CD14-positive monocyte (primary cell): ENCODE results near the gene DOK4. TPM values are rescaled to one million over a fixed set of nuclear protein-coding genes. Genes with fewer than 3 reads are reported as not detected.

Source experiments
- DNase-seq, 3 donors: peaks; one replicate each; pipeline ENCODE4 v3.0.0-alpha.2; 2011 to 2022
- H2AFZ ChIP-seq: 2 replicates; pipeline ENCODE4 v1.6.0; 2012; ENCODE audit warnings: mild to moderate bottlenecking, low read depth, low read length, inconsistent platforms; ENCODE audit not compliant: insufficient read depth, poor library complexity, severe bottlenecking
- H3K27ac ChIP-seq, 2 donors: 1 replicate in 1 of 2; 2 replicates in 1 of 2; pipeline ENCODE4 v1.5.1; 2012 to 2013; ENCODE audit warnings: low read length in 2 of 2, control low read depth in 1 of 2, inconsistent platforms in 1 of 2, low read depth in 1 of 2, mild to moderate bottlenecking in 1 of 2
- H3K27me3 ChIP-seq, 2 donors: one replicate each; pipeline versions ENCODE4 v1.6.0 to v1.6.1; 2011 to 2013; ENCODE audit warnings: low read length in 2 of 2; ENCODE audit not compliant: control insufficient read depth in 2 of 2, insufficient read depth in 2 of 2
- H3K36me3 ChIP-seq, 2 donors: replicated peaks in 1 of 2; 1 replicate in 1 of 2; 2 replicates in 1 of 2; pipeline versions ENCODE4 v1.5.1 to v1.6.1; 2012 to 2013; ENCODE audit warnings: low read length in 2 of 2, control low read depth in 1 of 2, inconsistent platforms in 1 of 2, mild to moderate bottlenecking in 1 of 2; ENCODE audit not compliant: insufficient read depth in 2 of 2, control insufficient read depth in 1 of 2
- H3K4me1 ChIP-seq, 2 donors: 1 replicate in 1 of 2; 2 replicates in 1 of 2; pipeline versions ENCODE4 v1.5.1 to v1.6.1; 2012 to 2013; ENCODE audit warnings: low read length in 2 of 2, control low read depth in 1 of 2, inconsistent platforms in 1 of 2, mild to moderate bottlenecking in 1 of 2, moderate library complexity in 1 of 2; ENCODE audit not compliant: insufficient read depth in 2 of 2, control insufficient read depth in 1 of 2
- H3K4me2 ChIP-seq: replicated peaks from 2 replicates; pipeline ENCODE3; 2012; ENCODE audit warnings: low read length, moderate library complexity, mild to moderate bottlenecking; ENCODE audit not compliant: poor library complexity, severe bottlenecking; ENCODE audit errors: extremely low read depth
- H3K4me3 ChIP-seq, 3 experiments: fragments of 200-600 bp in 1 of 3; sonication (generic) in 1 of 3; replicated peaks in 1 of 3; 1 replicate in 2 of 3; 2 replicates in 1 of 3; pipeline ENCODE4 v1.5.1; 2011 to 2013; ENCODE audit warnings: low read length in 3 of 3, mild to moderate bottlenecking in 3 of 3, control low read depth in 2 of 3, low read depth in 2 of 3, inconsistent platforms in 1 of 3, moderate library complexity in 1 of 3
- H3K79me2 ChIP-seq: 2 replicates; pipeline ENCODE4 v1.6.0; 2012; ENCODE audit warnings: mild to moderate bottlenecking, control low read depth, inconsistent platforms, low read length, moderate library complexity; ENCODE audit not compliant: insufficient read depth
- H3K9ac ChIP-seq: 2 replicates; pipeline ENCODE4 v1.6.0; 2017; ENCODE audit warnings: low read length, mild to moderate bottlenecking; ENCODE audit not compliant: insufficient read depth, poor library complexity, severe bottlenecking
- H3K9me3 ChIP-seq, 2 donors: replicated peaks in 1 of 2; 1 replicate in 1 of 2; 2 replicates in 1 of 2; pipeline versions ENCODE4 v1.5.1 to v1.6.1; 2012 to 2013; ENCODE audit warnings: low read length in 2 of 2, control low read depth in 1 of 2; ENCODE audit not compliant: control insufficient read depth in 1 of 2, insufficient read depth in 1 of 2
- H4K20me1 ChIP-seq: 2 replicates; pipeline ENCODE4 v1.6.0; 2012; ENCODE audit warnings: mild to moderate bottlenecking, low read length, control low read depth, moderate library complexity; ENCODE audit not compliant: insufficient read depth
- H3K27ac Mint-ChIP-seq, 7 donors: one replicate each; pipeline ENCODE4 v1.8.0; 2020; ENCODE audit warnings: mild to moderate bottlenecking in 7 of 7, mixed read lengths in 7 of 7, moderate library complexity in 6 of 7, inconsistent platforms in 2 of 7
- H3K27me3 Mint-ChIP-seq, 3 donors: one replicate each; pipeline ENCODE4 v1.8.0; 2021 to 2022; ENCODE audit warnings: low read depth in 3 of 3, mild to moderate bottlenecking in 3 of 3, mixed read lengths in 3 of 3, moderate library complexity in 3 of 3, inconsistent platforms in 1 of 3
- H3K36me3 Mint-ChIP-seq, 2 donors: one replicate each; pipeline ENCODE4 v1.8.0; 2020; ENCODE audit warnings: mixed read lengths in 2 of 2, inconsistent platforms in 1 of 2, mild to moderate bottlenecking in 1 of 2
- H3K4me1 Mint-ChIP-seq: one replicate; pipeline ENCODE4 v1.8.0; 2020; ENCODE audit warnings: mild to moderate bottlenecking, mixed read lengths
- H3K4me3 Mint-ChIP-seq, 2 donors: one replicate each; pipeline ENCODE4 v1.8.0; 2020; ENCODE audit warnings: mild to moderate bottlenecking in 2 of 2, mixed read lengths in 2 of 2, moderate library complexity in 1 of 2
- H3K9me3 Mint-ChIP-seq, 7 donors: one replicate each; pipeline ENCODE4 v1.8.0; 2020 to 2022; ENCODE audit warnings: mixed read lengths in 7 of 7, mild to moderate bottlenecking in 6 of 7, moderate library complexity in 6 of 7, inconsistent platforms in 2 of 7
- WGBS: methylation state at CpG from one replicate; pipeline ENCODE4 v1.1.5; 2013; ENCODE audit warnings: missing lambda C conversion rate; ENCODE audit not compliant: insufficient coverage; 5-methylcytosine and 5-hydroxymethylcytosine counted together
- intact Hi-C, 2 donors: fragments of 100-400 bp; cut with micrococcal nuclease; formaldehyde crosslinking; loops; one replicate each; pipeline versions ENCODE4 v1.15.0 to v1.15.1; 2023
- polyA plus RNA-seq, 3 donors: library from polyadenylated mRNA; depleted of rRNA in 1 of 3; unstranded in 2 of 3; stranded (reverse) in 1 of 3; fragments of 300-500 nt in 2 of 3; fragments of >200 nt in 1 of 3; fragmentation: Illumina TruSeq in 2 of 3; gene quantifications; 1 replicate in 2 of 3; 2 replicates in 1 of 3; pipeline ENCODE4 v1.2.3, GENCODE V29; 2012 to 2021
- TF ChIP-seq, protein P1 (sequence below): fragments of 200-600 bp; IDR thresholded peaks from one replicate; pipeline ENCODE4 v1.8.0; 2022; ENCODE audit warnings: antibody characterized with exemption, mild to moderate bottlenecking

The DOK4 gene
- polyA plus RNA-seq, 3 donors = 0.09 to 0.17 TPM; not detected in 1

DNA sequence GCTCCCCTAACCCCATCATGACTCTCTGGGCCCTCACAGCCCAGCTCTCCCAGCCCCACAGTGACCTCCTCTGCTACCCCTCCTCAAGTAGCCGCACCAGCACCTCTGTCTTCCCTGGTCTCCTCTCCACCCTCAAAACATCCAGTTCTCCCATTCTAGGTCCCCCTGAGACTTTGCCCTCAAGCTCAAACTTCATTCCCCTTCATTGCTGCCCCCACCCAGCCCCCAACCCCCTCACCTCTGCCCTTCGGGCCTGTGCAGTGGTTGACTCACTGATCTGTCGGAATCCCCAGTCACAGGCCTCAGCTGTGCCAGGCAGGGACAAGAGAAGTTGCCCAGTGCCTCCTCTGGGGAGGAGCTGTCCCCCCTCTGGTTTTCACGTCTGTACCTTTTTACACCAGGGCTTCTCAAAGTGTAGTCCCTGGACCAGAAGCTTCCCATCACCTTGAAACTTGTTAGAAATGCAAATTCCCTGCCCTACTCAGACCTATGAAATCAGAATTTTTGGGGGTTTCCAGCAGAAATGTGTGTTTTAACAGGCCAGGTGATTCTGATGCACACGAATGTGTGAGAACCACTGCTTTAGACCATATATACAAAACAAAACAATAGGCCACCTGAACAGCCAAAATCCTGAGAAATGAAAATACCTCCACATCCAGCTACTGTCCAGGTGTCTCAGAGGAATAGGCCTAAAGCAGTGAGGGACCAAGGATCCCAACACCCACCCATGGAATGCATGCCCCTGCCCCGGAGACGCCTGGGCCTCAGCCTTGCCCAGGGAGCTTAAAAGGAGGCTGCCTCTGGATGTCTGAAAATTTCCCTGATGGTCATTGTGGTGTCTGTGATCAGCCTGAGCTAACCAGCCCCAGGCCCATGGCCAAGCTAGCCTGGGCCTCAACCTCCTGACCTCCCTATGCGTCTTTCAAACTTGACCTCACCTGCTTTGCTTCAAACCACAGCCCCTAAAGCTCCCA, 853 bp upstream of the DOK4 start:
- intact Hi-C loops = no loop called here
- H3K27me3 ChIP-seq = peaks cover 0 to 15% of the 10 kb centered on the region in 2 donors
- no peaks in the 10 kb centered on the region for H3K9me3 ChIP-seq
- DNase-seq = no peak
- no peaks in the 10 kb centered on the region for H4K20me1 ChIP-seq
- WGBS = 95% methylated on average over 7 of the region's 8 CpGs
- H3K27ac Mint-ChIP-seq = no peak overlapping the region
- H3K4me1 ChIP-seq = peaks cover 8 to 11% of the 10 kb centered on the region in 2 donors
- no peak overlapping the region for H3K9ac ChIP-seq
- peaks cover 10% of the 10 kb centered on the region for H3K4me1 Mint-ChIP-seq
- no peaks in the 10 kb centered on the region for H3K79me2 ChIP-seq
- H3K4me3 Mint-ChIP-seq = peak overlapping the region; percentile 49 to 71
- H3K27me3 Mint-ChIP-seq = peaks cover 14 to 26% (median 16%) of the 10 kb centered on the region in 3 donors
- H3K36me3 Mint-ChIP-seq = no peaks in the 10 kb centered on the region
- H3K4me2 ChIP-seq = peak overlapping the region; percentile 78
- H3K9me3 Mint-ChIP-seq = peaks cover 0 to 2% (median 0%) of the 10 kb centered on the region in 7 donors
- H3K27ac ChIP-seq = no peak overlapping the region
- TF ChIP-seq, protein P1, sequence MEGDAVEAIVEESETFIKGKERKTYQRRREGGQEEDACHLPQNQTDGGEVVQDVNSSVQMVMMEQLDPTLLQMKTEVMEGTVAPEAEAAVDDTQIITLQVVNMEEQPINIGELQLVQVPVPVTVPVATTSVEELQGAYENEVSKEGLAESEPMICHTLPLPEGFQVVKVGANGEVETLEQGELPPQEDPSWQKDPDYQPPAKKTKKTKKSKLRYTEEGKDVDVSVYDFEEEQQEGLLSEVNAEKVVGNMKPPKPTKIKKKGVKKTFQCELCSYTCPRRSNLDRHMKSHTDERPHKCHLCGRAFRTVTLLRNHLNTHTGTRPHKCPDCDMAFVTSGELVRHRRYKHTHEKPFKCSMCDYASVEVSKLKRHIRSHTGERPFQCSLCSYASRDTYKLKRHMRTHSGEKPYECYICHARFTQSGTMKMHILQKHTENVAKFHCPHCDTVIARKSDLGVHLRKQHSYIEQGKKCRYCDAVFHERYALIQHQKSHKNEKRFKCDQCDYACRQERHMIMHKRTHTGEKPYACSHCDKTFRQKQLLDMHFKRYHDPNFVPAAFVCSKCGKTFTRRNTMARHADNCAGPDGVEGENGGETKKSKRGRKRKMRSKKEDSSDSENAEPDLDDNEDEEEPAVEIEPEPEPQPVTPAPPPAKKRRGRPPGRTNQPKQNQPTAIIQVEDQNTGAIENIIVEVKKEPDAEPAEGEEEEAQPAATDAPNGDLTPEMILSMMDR = no peak
- H2AFZ ChIP-seq = peak overlapping the region; percentile 50
- H3K36me3 ChIP-seq = no peaks in the 10 kb centered on the region
- peak overlapping the region in 1 of 3 experiments; percentile 25 for H3K4me3 ChIP-seq

DNA sequence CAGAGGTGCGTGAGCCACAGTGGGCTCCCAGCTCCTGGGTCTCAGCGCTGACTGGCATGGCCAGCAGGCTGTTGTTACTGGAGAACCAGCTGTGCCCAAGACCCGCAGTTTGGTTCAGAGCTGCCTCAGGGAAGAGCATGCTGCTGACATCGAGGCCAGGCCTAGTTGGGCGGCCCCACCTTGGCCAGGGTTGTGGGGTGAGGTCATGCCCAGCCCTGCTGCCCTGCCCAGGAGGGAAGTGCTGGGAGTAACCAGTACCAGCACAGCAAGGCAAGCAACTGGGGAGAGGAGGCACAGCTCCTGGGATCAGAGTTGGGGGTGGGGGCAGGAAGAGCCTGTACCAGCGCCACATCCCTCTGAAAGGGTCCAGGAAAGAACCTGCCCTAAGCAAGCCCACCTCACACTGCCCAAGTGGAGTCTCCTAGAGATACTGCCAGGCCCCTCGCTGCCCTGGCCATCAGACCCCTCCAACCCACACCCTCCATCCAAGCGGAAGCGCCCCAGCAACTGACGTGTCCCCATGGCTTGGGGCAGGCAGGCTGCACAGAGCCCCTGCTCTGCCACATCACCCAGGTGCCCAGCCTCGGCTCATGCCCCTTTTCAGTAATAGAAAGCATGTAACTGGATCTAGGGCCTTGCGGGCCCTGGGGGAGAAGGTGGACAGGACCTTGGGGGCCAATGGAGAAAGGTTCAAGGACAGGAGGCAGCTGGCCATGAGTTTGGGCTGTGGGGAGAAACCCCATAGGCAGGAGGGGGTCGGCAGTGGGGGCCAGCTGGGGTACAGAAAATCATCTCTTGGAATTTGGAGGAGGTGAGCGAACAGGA, 990 bp downstream of the DOK4 start:
- Histone ChIP-seq H4K20me1 (no peaks in the 10 kb centered on the region), H3K4me3 (peak overlapping the region in 1 of 3 experiments; percentile 71), H3K9ac (peak overlapping the region; percentile 54), H3K27me3 (peaks cover 0 to 15% of the 10 kb centered on the region in 2 donors), H3K27ac (no peak overlapping the region), H3K9me3 (no peaks in the 10 kb centered on the region), H3K4me1 (peaks cover 8 to 11% of the 10 kb centered on the region in 2 donors), H3K79me2 (no peaks in the 10 kb centered on the region), H3K4me2 (peak overlapping the region; percentile 78), H2AFZ (peak overlapping the region; percentile 76), H3K36me3 (no peaks in the 10 kb centered on the region)
- 79% methylated on average over 12 of the region's 14 CpGs for WGBS
- peak overlapping the region in 1 of 7 donors; percentile 81 for H3K27ac Mint-ChIP-seq
- peaks cover 15 to 27% (median 18%) of the 10 kb centered on the region in 3 donors for H3K27me3 Mint-ChIP-seq
- no peaks in the 10 kb centered on the region for H3K36me3 Mint-ChIP-seq
- intact Hi-C loops = no loop called here
- H3K9me3 Mint-ChIP-seq = peaks cover 0 to 2% (median 0%) of the 10 kb centered on the region in 7 donors
- peak overlapping the region; percentile 71 to 83 for H3K4me3 Mint-ChIP-seq
- DNase-seq = no peak
- H3K4me1 Mint-ChIP-seq = peaks cover 10% of the 10 kb centered on the region
- TF ChIP-seq, protein P1 = no peak
